Measurements from ENCODE around the gene HSFX3.
"Not testable (repeated sequence)": the region's sequence is repeated elsewhere in the genome, so short reads cannot be mapped to it uniquely, and the experiment has no call there.

DNA sequence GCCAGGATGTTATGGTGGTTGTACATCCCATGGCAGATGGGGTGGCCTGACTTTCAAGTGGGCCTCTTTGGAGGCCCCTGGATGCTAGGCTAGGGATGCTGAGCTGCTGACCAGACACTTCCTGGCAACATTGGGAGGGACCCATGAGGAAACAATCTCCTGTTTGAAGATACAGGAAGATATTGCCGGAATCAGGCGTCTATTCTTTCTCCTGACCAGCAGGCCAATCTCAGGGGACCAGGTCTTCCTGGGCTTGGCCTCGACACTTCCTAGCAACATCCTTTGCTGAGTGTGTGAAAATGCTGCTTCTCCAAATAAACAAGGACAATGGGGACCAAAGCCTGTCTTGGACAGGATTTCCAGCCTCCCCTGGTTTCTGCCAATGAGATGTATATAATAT is 1.9 kb downstream of the HSFX3 start:
- TF ChIP-seq RAD21 (CRISPR knock-in tag; IDR thresholded peaks at IDR 0.05); NPAS2 (CRISPR knock-in tag; IDR thresholded peaks at IDR 0.05; ENCODE audit: borderline replicate concordance); TCF12 (IDR thresholded peaks at IDR 0.05); TCF12 (CRISPR knock-in tag; IDR thresholded peaks at IDR 0.05); ONECUT2 (CRISPR knock-in tag; IDR thresholded peaks at IDR 0.05); DR1 (CRISPR knock-in tag; IDR thresholded peaks at IDR 0.05); ADNP (CRISPR knock-in tag; IDR thresholded peaks at IDR 0.05): not testable (repeated sequence)
- TF ChIP-seq, protein P1, sequence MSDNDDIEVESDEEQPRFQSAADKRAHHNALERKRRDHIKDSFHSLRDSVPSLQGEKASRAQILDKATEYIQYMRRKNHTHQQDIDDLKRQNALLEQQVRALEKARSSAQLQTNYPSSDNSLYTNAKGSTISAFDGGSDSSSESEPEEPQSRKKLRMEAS (IDR thresholded peaks at IDR 0.05) = not testable (repeated sequence)
- TF ChIP-seq, protein P2, sequence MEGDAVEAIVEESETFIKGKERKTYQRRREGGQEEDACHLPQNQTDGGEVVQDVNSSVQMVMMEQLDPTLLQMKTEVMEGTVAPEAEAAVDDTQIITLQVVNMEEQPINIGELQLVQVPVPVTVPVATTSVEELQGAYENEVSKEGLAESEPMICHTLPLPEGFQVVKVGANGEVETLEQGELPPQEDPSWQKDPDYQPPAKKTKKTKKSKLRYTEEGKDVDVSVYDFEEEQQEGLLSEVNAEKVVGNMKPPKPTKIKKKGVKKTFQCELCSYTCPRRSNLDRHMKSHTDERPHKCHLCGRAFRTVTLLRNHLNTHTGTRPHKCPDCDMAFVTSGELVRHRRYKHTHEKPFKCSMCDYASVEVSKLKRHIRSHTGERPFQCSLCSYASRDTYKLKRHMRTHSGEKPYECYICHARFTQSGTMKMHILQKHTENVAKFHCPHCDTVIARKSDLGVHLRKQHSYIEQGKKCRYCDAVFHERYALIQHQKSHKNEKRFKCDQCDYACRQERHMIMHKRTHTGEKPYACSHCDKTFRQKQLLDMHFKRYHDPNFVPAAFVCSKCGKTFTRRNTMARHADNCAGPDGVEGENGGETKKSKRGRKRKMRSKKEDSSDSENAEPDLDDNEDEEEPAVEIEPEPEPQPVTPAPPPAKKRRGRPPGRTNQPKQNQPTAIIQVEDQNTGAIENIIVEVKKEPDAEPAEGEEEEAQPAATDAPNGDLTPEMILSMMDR (CRISPR knock-in tag; IDR thresholded peaks at IDR 0.05) = not testable (repeated sequence)
